Neural cell (in vitro differentiated cells): ENCODE results near the gene COG6. TPM values are rescaled to one million over a fixed set of nuclear protein-coding genes. Genes with fewer than 3 reads are reported as not detected.

Experiments used
- H2AFZ ChIP-seq: fragments of 200-600, 300-800 bp; sonication (generic), shearing (Covaris generic); 2 replicates; pipeline ENCODE4 v1.6.0; 2014; ENCODE audit warnings: low read depth, mild to moderate bottlenecking, antibody characterized with exemption, low read length, moderate library complexity
- H3F3A ChIP-seq: fragments of 200-600 bp; shearing (Covaris generic); 2 replicates; pipeline ENCODE4 v1.6.1; 2016; ENCODE audit warnings: mild to moderate bottlenecking, moderate library complexity, mixed read lengths, antibody characterized with exemption, low read length; ENCODE audit not compliant: insufficient read depth, poor library complexity, severe bottlenecking
- H3K27ac ChIP-seq: fragments of 200-600, 300-800 bp; sonication (generic), shearing (Covaris generic); 2 replicates; pipeline ENCODE4 v1.5.1; 2014; ENCODE audit warnings: mild to moderate bottlenecking, low read length, moderate library complexity
- H3K27me3 ChIP-seq: fragments of 300-800, 200-600 bp; sonication (generic), shearing (Covaris generic); 2 replicates; pipeline ENCODE4 v1.6.0; 2014; ENCODE audit warnings: mild to moderate bottlenecking, low read depth, low read length, moderate library complexity; ENCODE audit not compliant: insufficient read depth
- H3K36me3 ChIP-seq: fragments of 300-800, 200-600 bp; sonication (generic), shearing (Covaris generic); 2 replicates; pipeline ENCODE4 v1.5.1; 2014; ENCODE audit warnings: mild to moderate bottlenecking, antibody characterized with exemption, low read length, moderate library complexity; ENCODE audit not compliant: insufficient read depth
- H3K4me2 ChIP-seq: fragments of 300-800, 200-600 bp; sonication (generic), shearing (Covaris generic); 2 replicates; pipeline ENCODE4 v1.6.0; 2014; ENCODE audit warnings: mild to moderate bottlenecking, low read length
- H3K4me3 ChIP-seq: fragments of 300-800, 200-600 bp; sonication (generic), shearing (Covaris generic); 2 replicates; pipeline ENCODE4 v1.5.1; 2014; ENCODE audit warnings: mild to moderate bottlenecking, low read length, moderate library complexity
- H3K79me2 ChIP-seq: fragments of 200-600 bp; shearing (Covaris generic); replicated peaks from 2 replicates; pipeline ENCODE4 v1.6.0; 2014; ENCODE audit warnings: mild to moderate bottlenecking, low read length, moderate library complexity; ENCODE audit not compliant: insufficient read depth
- H3K9ac ChIP-seq: fragments of 300-800, 200-600 bp; sonication (generic), shearing (Covaris generic); 2 replicates; pipeline ENCODE4 v1.6.1; 2016; ENCODE audit warnings: mild to moderate bottlenecking, low read length, mixed read lengths
- H3K9me2 ChIP-seq: fragments of 200-600 bp; shearing (Covaris generic); 2 replicates; pipeline ENCODE4 v1.6.1; 2016; ENCODE audit warnings: mild to moderate bottlenecking, low read length, mixed read lengths; ENCODE audit not compliant: insufficient read depth
- H3K9me3 ChIP-seq: fragments of 200-600, 300-800 bp; sonication (generic), shearing (Covaris generic); 2 replicates; pipeline ENCODE4 v1.6.1; 2016; ENCODE audit warnings: mild to moderate bottlenecking, mixed run types, low read length, moderate library complexity, mixed read lengths
- H4K20me1 ChIP-seq: fragments of 200-600 bp; shearing (Covaris generic); 2 replicates; pipeline ENCODE4 v1.6.1; 2016; ENCODE audit warnings: mild to moderate bottlenecking, mixed run types; ENCODE audit not compliant: insufficient read depth
- CTCF ChIP-seq: fragments of 450-650 bp; IDR thresholded peaks from 2 replicates; pipeline ENCODE4 v1.5.1; 2014; ENCODE audit warnings: antibody characterized with exemption, mild to moderate bottlenecking, moderate library complexity; ENCODE audit not compliant: poor library complexity, severe bottlenecking
- EP300 ChIP-seq: fragments of 450-650 bp; conservative IDR thresholded peaks from 2 replicates; pipeline ENCODE4 v1.6.1; 2014; ENCODE audit warnings: antibody characterized with exemption, mild to moderate bottlenecking, moderate library complexity; ENCODE audit not compliant: poor library complexity, severe bottlenecking
- EZH2 ChIP-seq: fragments of 200-600, 300-800 bp; shearing (Covaris generic), sonication (generic); IDR thresholded peaks from 2 replicates; pipeline ENCODE4 v1.6.1; 2014; ENCODE audit warnings: antibody characterized with exemption, low read length, borderline replicate concordance, mild to moderate bottlenecking; ENCODE audit not compliant: insufficient read depth, poor library complexity, severe bottlenecking
- MXI1 ChIP-seq: fragments of 450-650 bp; conservative IDR thresholded peaks from 2 replicates; pipeline ENCODE4 v1.6.1; 2014; ENCODE audit warnings: antibody characterized with exemption, mild to moderate bottlenecking; ENCODE audit not compliant: poor library complexity, severe bottlenecking
- POLR2AphosphoS5 ChIP-seq: IDR thresholded peaks from 2 replicates; pipeline ENCODE4 v1.6.1; 2012
- RAD21 ChIP-seq: fragments of 450-650 bp; conservative IDR thresholded peaks from 2 replicates; pipeline ENCODE4 v1.6.1; 2014; ENCODE audit warnings: antibody characterized with exemption, mild to moderate bottlenecking, moderate library complexity
- SMC3 ChIP-seq: fragments of 450-650 bp; conservative IDR thresholded peaks from 2 replicates; pipeline ENCODE4 v1.6.1; 2014; ENCODE audit warnings: antibody characterized with exemption, mild to moderate bottlenecking, moderate library complexity; ENCODE audit not compliant: poor library complexity
- TAF1 ChIP-seq: IDR thresholded peaks from 2 replicates; pipeline ENCODE4 v1.6.1; 2012; ENCODE audit warnings: low read depth
- polyA plus RNA-seq: library from polyadenylated mRNA; depleted of rRNA; stranded (reverse); fragments of >200 nt; gene quantifications from 2 replicates; pipeline ENCODE4 v1.2.3, GENCODE V29; 2014
- TF ChIP-seq, protein P1 (sequence below): IDR thresholded peaks from 2 replicates; pipeline ENCODE4 v1.6.1; 2012; ENCODE audit warnings: borderline replicate concordance

Gene COG6
- polyA plus RNA-seq, 1 donor from 2014 or later = 23.1 TPM

DNA sequence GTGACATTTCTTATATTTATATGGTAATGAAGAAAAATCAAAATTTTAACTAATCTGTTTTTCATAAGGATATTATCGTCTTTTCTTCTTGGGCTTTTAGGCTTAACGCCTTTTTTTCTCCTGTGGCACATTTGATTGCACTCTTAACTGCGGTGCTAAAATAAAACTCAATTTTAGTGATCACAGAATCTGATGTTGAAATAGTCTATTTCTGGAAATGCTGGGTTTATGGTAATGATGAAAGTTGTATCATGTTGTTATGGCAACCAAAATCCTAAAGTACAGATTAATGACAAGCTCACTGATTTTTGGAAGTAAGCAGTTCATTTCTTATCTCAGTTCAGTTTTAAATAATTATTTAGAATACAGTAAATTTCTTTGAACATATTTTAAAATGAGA, 85.3 kb downstream of the COG6 start:
- Histone ChIP-seq H3K9me3 (no peaks in the 10 kb centered on the region), H3K79me2 (no peaks in the 10 kb centered on the region), H3K9me2 (no peaks in the 10 kb centered on the region), H3F3A (no peaks in the 10 kb centered on the region), H4K20me1 (no peaks in the 10 kb centered on the region), H3K27me3 (no peaks in the 10 kb centered on the region), H3K9ac (no peak overlapping the region), H3K4me3 (no peak overlapping the region), H2AFZ (no peak overlapping the region), H3K4me2 (no peak overlapping the region), H3K36me3 (no peaks in the 10 kb centered on the region), H3K27ac (no peak overlapping the region)
- no peak for TF ChIP-seq SMC3
- TF ChIP-seq EZH2 = no peak
- TF ChIP-seq EP300 = no peak
- no peak for TF ChIP-seq MXI1
- no peak for TF ChIP-seq TAF1
- no peak for TF ChIP-seq RAD21
- no peak for TF ChIP-seq POLR2AphosphoS5
- TF ChIP-seq, protein P1, sequence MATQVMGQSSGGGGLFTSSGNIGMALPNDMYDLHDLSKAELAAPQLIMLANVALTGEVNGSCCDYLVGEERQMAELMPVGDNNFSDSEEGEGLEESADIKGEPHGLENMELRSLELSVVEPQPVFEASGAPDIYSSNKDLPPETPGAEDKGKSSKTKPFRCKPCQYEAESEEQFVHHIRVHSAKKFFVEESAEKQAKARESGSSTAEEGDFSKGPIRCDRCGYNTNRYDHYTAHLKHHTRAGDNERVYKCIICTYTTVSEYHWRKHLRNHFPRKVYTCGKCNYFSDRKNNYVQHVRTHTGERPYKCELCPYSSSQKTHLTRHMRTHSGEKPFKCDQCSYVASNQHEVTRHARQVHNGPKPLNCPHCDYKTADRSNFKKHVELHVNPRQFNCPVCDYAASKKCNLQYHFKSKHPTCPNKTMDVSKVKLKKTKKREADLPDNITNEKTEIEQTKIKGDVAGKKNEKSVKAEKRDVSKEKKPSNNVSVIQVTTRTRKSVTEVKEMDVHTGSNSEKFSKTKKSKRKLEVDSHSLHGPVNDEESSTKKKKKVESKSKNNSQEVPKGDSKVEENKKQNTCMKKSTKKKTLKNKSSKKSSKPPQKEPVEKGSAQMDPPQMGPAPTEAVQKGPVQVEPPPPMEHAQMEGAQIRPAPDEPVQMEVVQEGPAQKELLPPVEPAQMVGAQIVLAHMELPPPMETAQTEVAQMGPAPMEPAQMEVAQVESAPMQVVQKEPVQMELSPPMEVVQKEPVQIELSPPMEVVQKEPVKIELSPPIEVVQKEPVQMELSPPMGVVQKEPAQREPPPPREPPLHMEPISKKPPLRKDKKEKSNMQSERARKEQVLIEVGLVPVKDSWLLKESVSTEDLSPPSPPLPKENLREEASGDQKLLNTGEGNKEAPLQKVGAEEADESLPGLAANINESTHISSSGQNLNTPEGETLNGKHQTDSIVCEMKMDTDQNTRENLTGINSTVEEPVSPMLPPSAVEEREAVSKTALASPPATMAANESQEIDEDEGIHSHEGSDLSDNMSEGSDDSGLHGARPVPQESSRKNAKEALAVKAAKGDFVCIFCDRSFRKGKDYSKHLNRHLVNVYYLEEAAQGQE = no peak
- no peak for TF ChIP-seq CTCF

- Histone ChIP-seq H4K20me1 (no peaks in the 10 kb centered on the region), H3K27ac (no peak overlapping the region), H3K9me2 (no peaks in the 10 kb centered on the region), H2AFZ (no peak overlapping the region), H3K27me3 (no peaks in the 10 kb centered on the region), H3K4me2 (no peak overlapping the region), H3K4me3 (no peak overlapping the region), H3F3A (no peaks in the 10 kb centered on the region), H3K9ac (no peak overlapping the region), H3K9me3 (no peaks in the 10 kb centered on the region), H3K36me3 (no peaks in the 10 kb centered on the region), H3K79me2 (no peaks in the 10 kb centered on the region)
- TF ChIP-seq EP300 (no peak), EZH2 (no peak), MXI1 (no peak), CTCF (no peak), RAD21 (no peak), SMC3 (no peak), TAF1 (no peak), POLR2AphosphoS5 (no peak)
- TF ChIP-seq, protein P1 = no peak
Observed at GRCh38 chr13:39748961-39749360, 93.5 kb downstream of the COG6 start.
